Spleen (tissue), 11 donors: Measurements from ENCODE around the gene DNAJC15. TPM values are rescaled to one million over a fixed set of nuclear protein-coding genes. Genes with fewer than 3 reads are reported as not detected.
"Not testable (repeated sequence)": the region's sequence is repeated elsewhere in the genome, so short reads cannot be mapped to it uniquely, and the experiment has no call there.

Source experiments
- DNase-seq: peaks from one replicate; pipeline ENCODE4 v3.0.0-alpha.2; 2020
- H3K27ac ChIP-seq, 8 donors: fragments of 200-600 bp; sonication (generic) in 7 of 8; 1 replicate in 4 of 8; 2 replicates in 4 of 8; pipeline versions ENCODE4 v1.5.0 to v1.8.0; 2016 to 2021; ENCODE audit warnings: inconsistent platforms in 4 of 8, mild to moderate bottlenecking in 4 of 8, moderate library complexity in 1 of 8
- H3K27me3 ChIP-seq, 7 donors: fragments of 200-600 bp; sonication (generic) in 6 of 7; replicated peaks in 1 of 7; 1 replicate in 4 of 7; 2 replicates in 3 of 7; pipeline versions ENCODE4 v1.5.0 to v1.8.0; 2016 to 2021; ENCODE audit warnings: inconsistent platforms in 3 of 7, mild to moderate bottlenecking in 1 of 7
- H3K36me3 ChIP-seq, 6 donors: fragments of 200-600 bp; sonication (generic) in 5 of 6; 1 replicate in 4 of 6; 2 replicates in 2 of 6; pipeline versions ENCODE4 v1.5.0 to v1.8.0; 2016 to 2021; ENCODE audit warnings: inconsistent platforms in 2 of 6
- H3K4me1 ChIP-seq, 6 donors: fragments of 200-600 bp; sonication (generic) in 5 of 6; 1 replicate in 3 of 6; 2 replicates in 3 of 6; pipeline versions ENCODE4 v1.5.0 to v1.8.0; 2016 to 2021; ENCODE audit warnings: inconsistent platforms in 3 of 6
- H3K4me3 ChIP-seq, 8 donors: fragments of 200-600 bp; sonication (generic) in 7 of 8; 1 replicate in 4 of 8; 2 replicates in 4 of 8; pipeline versions ENCODE4 v1.5.0 to v1.8.0; 2016 to 2021; ENCODE audit warnings: inconsistent platforms in 4 of 8, mild to moderate bottlenecking in 4 of 8, moderate library complexity in 2 of 8
- H3K9me3 ChIP-seq, 8 donors: fragments of 200-600 bp; sonication (generic) in 7 of 8; 1 replicate in 4 of 8; 2 replicates in 4 of 8; pipeline versions ENCODE4 v1.5.0 to v1.8.0; 2016 to 2021; ENCODE audit warnings: inconsistent platforms in 4 of 8
- POLR2A ChIP-seq, 3 donors: fragments of 450-650 bp; IDR thresholded peaks; one replicate each; pipeline ENCODE4 v1.5.1; 2017; ENCODE audit warnings: antibody characterized with exemption in 3 of 3, mild to moderate bottlenecking in 1 of 3
- POLR2AphosphoS5 ChIP-seq, 3 donors: sonication (generic); formaldehyde crosslinking; IDR thresholded peaks; one replicate each; pipeline ENCODE4 v1.5.1; 2017; ENCODE audit warnings: antibody characterized with exemption in 3 of 3
- WGBS, 5 donors: extraction: QIAGEN DNeasy Blood & Tissue Kit in 3 of 5; methylation state at CpG; one replicate each; pipeline versions ENCODE4 v1.1.5 to v1.1.7; 2013 to 2018; 5-methylcytosine and 5-hydroxymethylcytosine counted together
- intact Hi-C: fragments of 100-400 bp; cut with DNase I; formaldehyde crosslinking; loops from one replicate; pipeline ENCODE4 v1.15.0; 2023; ENCODE audit warnings: low total_unique reads
- polyA plus RNA-seq, 3 donors: library from polyadenylated mRNA; stranded (reverse); fragments of 200-250 nt; gene quantifications; one replicate each; pipeline ENCODE4 v1.2.1, GENCODE V29; 2013
- total RNA-seq, 7 donors: library from RNA; depleted of rRNA in 3 of 7; stranded (reverse); fragments of >200 nt in 3 of 7; fragmentation: NEBNext Ultra II Directional in 4 of 7; extraction: Animal tissue kit (Norgen Biotek cat#: 25700) in 4 of 7; gene quantifications; one replicate each; pipeline versions ENCODE4 v1.1.0 to v1.2.1, GENCODE V29; 2016 to 2021
- TF ChIP-seq, protein P1 (sequence below), 11 experiments: fragments of 200-600 bp in 7 of 11; fragments of 450-650 bp in 4 of 11; sonication (generic) in 4 of 11; IDR thresholded peaks in 8 of 11; conservative IDR thresholded peaks in 3 of 11; 1 replicate in 7 of 11; 2 replicates in 4 of 11; pipeline versions ENCODE4 v1.4.0 to v1.8.0; 2016 to 2021; ENCODE audit warnings: antibody characterized with exemption in 11 of 11, inconsistent platforms in 4 of 11, mild to moderate bottlenecking in 1 of 11
- donor health status: healthy with polysubstance abuse.
- donor health status: DM: no; HTN: no; CAD: no; lungs with moderate emphysema.
- donor health status: DM: no; HTN: no; CAD: no.
- donor health status: Bipolar disorder and iron deficiency.
- donor health status: healthy.
- donor health status: DM: no; HTN: no; CAD: no.
- donor health status: DM: yes; HTN: yes; CAD: no.

The DNAJC15 gene
- total and polyA plus RNA-seq, 10 donors, result 6.7 to 17.4 (median 11.8) TPM

DNA sequence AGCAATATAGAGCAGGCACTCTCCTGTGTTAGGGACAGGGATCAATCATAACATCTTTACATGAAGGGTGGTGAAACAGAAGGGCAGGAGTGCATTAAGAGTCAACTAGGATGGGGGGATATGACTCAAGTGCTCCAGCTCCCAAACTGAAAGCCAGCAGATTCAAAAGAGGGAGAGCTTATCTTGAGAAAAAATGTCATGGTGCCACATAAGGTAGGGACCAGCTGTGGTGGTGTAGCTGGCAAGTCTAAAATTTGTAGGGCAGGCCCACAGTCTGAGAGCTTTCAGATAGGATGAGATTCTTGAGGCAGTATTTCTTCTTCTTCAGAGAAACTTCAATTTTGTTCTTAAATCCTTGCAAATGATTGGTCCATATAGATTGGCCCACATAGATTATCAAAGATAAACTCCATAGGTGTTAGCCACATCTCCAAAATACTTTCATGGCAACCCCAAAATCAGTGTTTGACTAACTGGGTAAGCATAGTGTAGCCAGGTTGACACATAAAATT is 19.1 kb downstream of the DNAJC15 start:
- Histone ChIP-seq H3K27me3 (no peaks in the 10 kb centered on the region), H3K4me3 (no peak overlapping the region), H3K27ac (no peak overlapping the region), H3K9me3 (no peaks in the 10 kb centered on the region), H3K36me3 (peaks cover 0 to 6% (median 0%) of the 10 kb centered on the region in 6 donors), H3K4me1 (peaks cover 11 to 74% (median 43%) of the 10 kb centered on the region in 6 donors)
- no peak for DNase-seq
- TF ChIP-seq POLR2A (IDR thresholded peaks at IDR 0.05), result no peak
- TF ChIP-seq, protein P1, sequence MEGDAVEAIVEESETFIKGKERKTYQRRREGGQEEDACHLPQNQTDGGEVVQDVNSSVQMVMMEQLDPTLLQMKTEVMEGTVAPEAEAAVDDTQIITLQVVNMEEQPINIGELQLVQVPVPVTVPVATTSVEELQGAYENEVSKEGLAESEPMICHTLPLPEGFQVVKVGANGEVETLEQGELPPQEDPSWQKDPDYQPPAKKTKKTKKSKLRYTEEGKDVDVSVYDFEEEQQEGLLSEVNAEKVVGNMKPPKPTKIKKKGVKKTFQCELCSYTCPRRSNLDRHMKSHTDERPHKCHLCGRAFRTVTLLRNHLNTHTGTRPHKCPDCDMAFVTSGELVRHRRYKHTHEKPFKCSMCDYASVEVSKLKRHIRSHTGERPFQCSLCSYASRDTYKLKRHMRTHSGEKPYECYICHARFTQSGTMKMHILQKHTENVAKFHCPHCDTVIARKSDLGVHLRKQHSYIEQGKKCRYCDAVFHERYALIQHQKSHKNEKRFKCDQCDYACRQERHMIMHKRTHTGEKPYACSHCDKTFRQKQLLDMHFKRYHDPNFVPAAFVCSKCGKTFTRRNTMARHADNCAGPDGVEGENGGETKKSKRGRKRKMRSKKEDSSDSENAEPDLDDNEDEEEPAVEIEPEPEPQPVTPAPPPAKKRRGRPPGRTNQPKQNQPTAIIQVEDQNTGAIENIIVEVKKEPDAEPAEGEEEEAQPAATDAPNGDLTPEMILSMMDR (IDR thresholded peaks at IDR 0.05 in 8 of 11, conservative IDR thresholded peaks at IDR 0.05 in 3 of 11), result no peak
- no peak for TF ChIP-seq POLR2AphosphoS5 (IDR thresholded peaks at IDR 0.05)
- intact Hi-C loops, result no loop called here

DNA sequence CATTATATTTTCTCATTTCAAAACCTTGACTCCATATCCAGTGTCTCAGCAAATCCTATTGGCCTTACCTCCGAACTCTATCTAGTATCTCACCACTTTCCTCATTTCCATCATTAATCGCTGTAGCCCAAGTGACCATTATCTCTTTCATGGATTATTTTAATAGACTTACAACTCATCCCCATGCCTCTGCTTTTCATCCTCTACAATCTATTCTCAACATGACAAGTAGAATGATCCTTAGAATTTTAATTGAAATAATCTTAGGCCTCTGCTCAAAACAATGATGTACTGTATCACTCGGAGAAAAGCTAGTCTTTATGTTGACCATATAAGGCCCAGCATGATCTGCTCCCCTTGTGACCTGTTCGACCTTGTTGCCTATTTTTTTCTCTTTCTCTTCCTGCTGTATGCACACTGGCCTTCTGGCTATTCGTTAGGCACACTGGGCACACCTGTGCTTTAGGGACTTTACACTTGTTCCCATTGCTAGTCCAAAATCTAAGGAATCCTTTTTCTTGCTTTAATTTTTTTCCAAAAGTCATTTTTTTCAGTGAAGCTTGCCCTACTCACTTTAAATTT is 21.4 kb downstream of the DNAJC15 start:
- TF ChIP-seq POLR2A (IDR thresholded peaks at IDR 0.05), result no peak
- TF ChIP-seq POLR2AphosphoS5 (IDR thresholded peaks at IDR 0.05), result no peak
- TF ChIP-seq, protein P1 (IDR thresholded peaks at IDR 0.05 in 8 of 11, conservative IDR thresholded peaks at IDR 0.05 in 3 of 11), result no peak
- Histone ChIP-seq H3K36me3 (peaks cover 0 to 6% (median 0%) of the 10 kb centered on the region in 6 donors), H3K27ac (peak overlapping the region; percentile 37 to 86 (median 81)), H3K9me3 (no peaks in the 10 kb centered on the region), H3K27me3 (no peaks in the 10 kb centered on the region), H3K4me3 (no peak overlapping the region), H3K4me1 (peaks cover 19 to 96% (median 57%) of the 10 kb centered on the region in 6 donors)
- DNase-seq, result no peak
- 76 to 85% (median 84%) methylated on average over 5 of the region's 5 CpGs for WGBS, 5 donors
- intact Hi-C loops, result no loop called here

DNA sequence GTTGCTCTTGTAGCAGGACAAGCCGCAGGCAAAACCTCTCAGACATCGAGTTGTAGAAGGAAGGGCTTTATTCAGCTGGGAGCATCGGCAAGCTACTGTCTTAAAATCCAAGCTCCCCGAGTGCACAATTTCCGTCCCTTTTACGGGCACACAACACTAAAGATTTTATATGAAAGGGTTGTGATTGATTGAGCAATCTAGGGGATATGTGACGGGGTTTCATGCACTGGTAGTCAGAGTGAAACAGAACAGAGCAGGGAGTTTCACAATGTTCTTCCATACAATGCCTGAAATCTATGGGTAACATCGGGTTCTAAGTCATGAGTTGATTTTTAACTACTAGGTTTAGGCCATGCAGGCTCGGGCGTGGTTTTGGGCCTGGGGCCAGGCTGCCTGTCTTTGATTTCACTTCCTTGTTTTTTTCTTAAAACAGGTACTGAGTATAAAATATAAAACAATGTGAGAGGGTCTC is 22.0 kb downstream of the DNAJC15 start:
- H3K36me3 ChIP-seq, H3K4me3 ChIP-seq, H3K27me3 ChIP-seq, intact Hi-C loops, H3K9me3 ChIP-seq: not testable (repeated sequence)
- H3K27ac ChIP-seq, result peak overlapping the region; percentile 37 to 86 (median 81)
- H3K4me1 ChIP-seq, result peaks cover 22 to 98% (median 61%) of the 10 kb centered on the region in 6 donors
- WGBS, 5 donors, result 43 to 62% (median 52%) methylated on average over 10 of the region's 10 CpGs
- TF ChIP-seq POLR2AphosphoS5 (IDR thresholded peaks at IDR 0.05), result peak in 1 of 3 donors; percentile 38
- peak; percentile 91 for DNase-seq

DNA sequence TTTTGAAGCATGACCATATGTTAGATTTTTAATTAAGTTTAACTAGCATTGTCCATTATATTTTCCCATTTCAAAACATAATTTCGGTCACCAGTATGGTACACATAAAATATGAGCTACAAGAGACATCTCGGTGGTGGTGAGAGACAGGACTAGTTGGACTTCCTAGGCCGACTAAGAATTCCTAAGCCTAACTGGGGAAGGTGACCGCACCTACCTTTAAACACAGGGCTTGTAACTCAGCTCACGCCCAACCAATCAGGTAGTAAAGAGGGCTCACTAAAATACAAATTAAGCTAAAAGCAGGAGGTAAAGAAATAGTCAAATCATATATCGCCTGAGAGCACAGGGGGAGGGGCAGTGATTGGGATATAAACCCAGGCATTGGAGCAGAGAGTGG is 22.9 kb downstream of the DNAJC15 start:
- Histone ChIP-seq H3K27ac (peak overlapping the region in 5 of 8 donors; percentile 78 to 86 (median 85)), H3K9me3 (no peaks in the 10 kb centered on the region), H3K27me3 (no peaks in the 10 kb centered on the region), H3K36me3 (peaks cover 0 to 6% (median 0%) of the 10 kb centered on the region in 6 donors), H3K4me3 (no peak overlapping the region), H3K4me1 (peaks cover 22 to 97% (median 64%) of the 10 kb centered on the region in 6 donors)
- 95 to 96% (median 95%) methylated on average over 6 of the region's 6 CpGs for WGBS, 5 donors
- DNase-seq, result no peak
- TF ChIP-seq POLR2A (IDR thresholded peaks at IDR 0.05), result no peak
- no peak for TF ChIP-seq POLR2AphosphoS5 (IDR thresholded peaks at IDR 0.05)
- TF ChIP-seq, protein P1 (IDR thresholded peaks at IDR 0.05 in 8 of 11, conservative IDR thresholded peaks at IDR 0.05 in 3 of 11), result no peak
- intact Hi-C loops, result no loop called here
